LoVo (cell line): ENCODE measurements around the gene FHAD1.
"Not testable (repeated sequence)": the region's sequence is repeated elsewhere in the genome, so short reads cannot be mapped to it uniquely, and the experiment has no call there.

Experiments
- DNase-seq: peaks from one replicate; pipeline ENCODE4 v3.0.0-alpha.2; 2016; ENCODE audit warnings: low spot score

Gene FHAD1

DNA sequence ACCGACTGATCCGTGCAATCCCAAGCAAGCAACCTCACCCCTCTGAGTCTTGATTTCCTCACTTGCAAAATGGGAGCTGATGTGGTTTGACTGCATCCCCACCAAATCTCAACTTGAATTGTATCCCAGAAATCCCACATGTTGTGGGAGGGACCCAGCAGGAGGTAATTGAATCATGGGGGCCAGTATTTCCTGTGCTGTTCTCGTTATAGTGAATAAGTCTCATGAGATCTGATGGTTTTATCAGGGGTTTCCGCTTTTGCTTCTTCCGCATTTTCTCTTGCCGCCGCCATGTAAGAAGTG lies 58.4 kb downstream of the FHAD1 start:
- no peak for DNase-seq

DNA sequence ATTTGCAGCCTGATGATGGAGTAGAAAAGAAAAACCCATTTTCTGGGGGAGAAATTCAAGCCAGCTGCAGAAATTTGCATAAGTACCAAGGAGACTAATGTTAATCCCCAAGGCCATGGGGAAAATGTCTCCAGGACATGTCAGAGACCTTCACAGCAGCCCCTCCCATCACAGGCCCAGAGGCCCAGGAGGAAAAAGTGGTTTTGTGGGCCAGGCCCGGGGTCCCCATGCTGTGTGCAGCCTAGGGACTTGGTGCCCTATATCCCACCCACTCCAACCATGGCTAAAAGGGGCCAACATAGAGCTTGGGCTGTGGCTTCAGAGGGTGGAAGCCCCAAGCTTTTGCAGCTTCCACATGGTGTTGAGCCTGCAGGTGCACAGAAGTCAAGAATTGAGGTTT lies 59.3 kb downstream of the FHAD1 start:
- DNase-seq: not testable (repeated sequence)

GRCh38 chr1:15308135-15308534 lies 61.1 kb downstream of the FHAD1 start:
- peak; percentile 68 for DNase-seq

DNA sequence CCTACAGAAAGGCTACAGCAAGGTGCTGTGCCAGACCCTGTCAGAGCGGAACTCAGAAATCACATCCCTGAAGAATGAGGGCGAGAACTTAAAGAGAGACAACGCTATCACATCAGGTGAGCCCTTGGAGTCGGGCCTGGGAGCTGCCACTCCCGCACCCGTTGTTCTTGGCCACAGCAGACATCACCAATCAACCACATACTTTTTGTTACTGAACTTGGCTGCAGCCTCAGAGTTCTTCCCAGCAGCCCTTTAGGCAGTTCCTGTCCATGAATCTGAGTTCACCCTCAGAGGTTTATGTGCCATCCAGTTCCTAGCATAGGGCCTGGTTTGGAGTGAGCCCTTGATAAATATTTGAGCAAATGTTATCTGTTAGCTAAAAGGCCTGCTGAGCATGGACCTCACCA lies 61.6 kb downstream of the FHAD1 start:
- DNase-seq: peak; percentile 17

DNA sequence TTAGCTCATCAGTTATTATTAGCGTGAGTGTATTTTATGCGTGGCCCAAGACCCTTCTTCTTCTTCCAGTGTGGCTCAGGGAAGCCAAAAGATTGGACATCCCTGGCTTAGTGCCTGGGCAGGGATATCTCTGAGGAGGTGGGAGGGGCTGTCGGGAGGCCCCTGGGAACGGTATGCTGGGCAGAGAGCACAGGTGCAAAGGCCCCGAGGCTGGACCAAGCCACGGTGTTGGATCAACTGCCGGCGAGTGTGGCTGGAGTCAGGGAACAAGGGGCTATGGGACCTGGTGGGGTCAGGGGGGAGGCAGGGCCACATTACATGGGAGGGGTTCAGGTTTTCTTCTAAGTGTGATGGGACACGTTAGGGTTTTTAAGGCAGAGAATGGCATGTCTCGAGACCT lies 62.7 kb downstream of the FHAD1 start:
- DNase-seq: no peak

DNA sequence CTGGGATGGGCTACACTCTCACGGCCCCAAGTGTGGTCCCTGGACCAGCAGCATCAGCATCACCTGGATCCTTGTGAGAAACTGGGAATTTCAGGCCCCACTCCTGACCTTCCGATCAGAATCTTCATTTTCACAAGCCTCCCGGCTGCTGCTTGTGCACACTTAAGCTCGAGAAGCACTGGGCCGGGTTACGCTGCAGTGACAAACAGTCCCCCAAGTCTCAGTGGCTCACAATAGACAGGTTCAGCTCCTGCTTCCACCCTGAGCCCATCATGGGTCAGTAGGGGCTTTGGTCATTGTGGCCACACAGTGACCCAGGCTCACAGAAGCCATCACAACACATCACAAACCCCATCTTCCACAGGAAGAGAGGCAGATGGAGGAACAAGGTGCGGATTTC lies 63.5 kb downstream of the FHAD1 start:
- DNase-seq: no peak

- no peak for DNase-seq
Measured at GRCh38 chr1:15311122-15311822, 64.2 kb downstream of the FHAD1 start.

DNA sequence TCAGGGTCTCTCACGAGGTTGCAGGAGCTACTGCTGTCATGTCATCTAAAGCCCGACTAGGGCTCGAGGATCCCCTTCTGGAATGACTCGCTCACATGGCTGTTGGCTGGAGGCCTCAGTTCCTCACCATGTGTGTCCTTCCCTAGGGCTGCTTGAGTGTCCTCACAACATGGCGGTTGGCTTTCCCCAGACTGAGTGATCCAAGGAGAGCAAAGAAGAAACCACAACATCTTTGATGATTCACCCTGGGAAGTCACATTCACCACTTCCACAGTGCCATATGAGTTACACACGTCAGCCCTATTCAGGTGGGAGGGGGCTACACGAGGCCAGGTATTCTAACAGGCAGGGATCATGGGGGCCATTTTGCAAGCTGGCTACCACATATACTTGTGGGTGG lies 64.9 kb downstream of the FHAD1 start:
- no peak for DNase-seq

GRCh38 chr1:15312626-15313411 lies 65.8 kb downstream of the FHAD1 start:
- DNase-seq: no peak

- no peak for DNase-seq
Measured at GRCh38 chr1:15314328-15315281, 67.6 kb downstream of the FHAD1 start.

- DNase-seq: no peak
Measured at GRCh38 chr1:15315815-15316214, 68.8 kb downstream of the FHAD1 start.

GRCh38 chr1:15316510-15316909 lies 69.5 kb downstream of the FHAD1 start:
- no peak for DNase-seq

- DNase-seq: no peak
Measured at GRCh38 chr1:15320267-15320666, 73.2 kb downstream of the FHAD1 start.

- DNase-seq: no peak
Measured at GRCh38 chr1:15321601-15322000, 74.6 kb downstream of the FHAD1 start.

DNA sequence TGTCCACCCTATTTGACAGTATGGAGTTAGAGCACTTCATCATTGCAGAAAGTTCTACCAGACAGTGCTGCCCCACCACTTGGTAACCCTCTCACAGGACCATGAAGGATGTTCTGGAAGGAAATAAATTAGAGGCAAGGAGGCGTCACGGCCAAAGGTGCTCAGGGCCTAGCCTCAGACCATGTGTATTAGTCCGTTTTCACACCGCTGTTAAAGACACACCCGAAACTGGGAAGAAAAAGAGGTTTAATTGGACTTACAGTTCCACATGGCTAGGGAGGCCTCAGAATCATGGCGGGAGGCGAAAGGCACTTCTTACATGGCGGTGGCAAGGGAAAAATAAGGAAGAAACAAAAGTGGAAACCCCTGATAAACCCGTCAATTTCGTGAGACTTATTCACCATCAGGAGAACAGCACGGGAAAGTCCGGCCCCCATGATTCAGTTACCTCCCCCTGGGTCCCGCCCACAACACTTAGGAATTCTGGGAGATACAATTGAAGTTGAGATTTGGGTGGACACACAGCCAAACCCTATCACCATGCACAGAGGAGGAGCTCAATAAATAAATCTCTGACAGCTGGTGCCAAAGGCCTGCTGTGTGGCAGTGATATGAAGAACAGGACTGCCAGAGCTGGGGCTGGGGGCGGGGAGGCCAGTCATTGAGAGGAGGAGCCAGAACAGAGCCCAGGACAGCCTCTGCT lies 75.8 kb downstream of the FHAD1 start:
- DNase-seq: no peak

DNA sequence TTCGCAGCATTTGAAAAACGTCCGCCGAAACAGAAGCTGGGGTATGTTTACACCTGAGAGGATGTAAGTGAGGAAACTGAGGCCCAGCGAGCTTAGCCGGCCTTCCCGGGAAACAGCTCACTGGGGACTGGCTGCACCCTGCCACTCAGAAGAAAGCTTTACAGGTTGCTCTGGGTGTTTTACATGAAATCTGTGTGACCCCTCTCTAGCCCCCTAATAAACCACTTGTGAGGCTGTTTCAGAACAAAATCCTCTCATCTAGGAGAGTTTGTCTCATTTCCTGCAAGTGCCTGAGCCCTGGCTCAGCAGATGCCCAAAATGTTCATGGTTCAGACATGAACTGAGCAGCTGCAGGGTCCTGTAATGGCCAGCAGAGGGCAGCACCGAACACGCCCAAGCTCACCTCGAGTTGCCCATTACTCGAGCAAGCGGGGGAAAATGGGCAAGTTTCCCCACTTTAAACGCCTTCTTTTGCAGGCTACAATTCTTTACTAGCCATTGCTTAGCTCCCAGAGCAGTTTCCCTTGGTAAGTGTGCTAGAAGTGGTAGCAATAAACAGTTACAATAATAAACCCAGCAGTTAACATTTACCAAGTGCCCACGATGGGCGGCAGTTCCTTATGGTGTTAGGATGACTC lies 76.4 kb downstream of the FHAD1 start:
- peak; percentile 76 for DNase-seq

DNA sequence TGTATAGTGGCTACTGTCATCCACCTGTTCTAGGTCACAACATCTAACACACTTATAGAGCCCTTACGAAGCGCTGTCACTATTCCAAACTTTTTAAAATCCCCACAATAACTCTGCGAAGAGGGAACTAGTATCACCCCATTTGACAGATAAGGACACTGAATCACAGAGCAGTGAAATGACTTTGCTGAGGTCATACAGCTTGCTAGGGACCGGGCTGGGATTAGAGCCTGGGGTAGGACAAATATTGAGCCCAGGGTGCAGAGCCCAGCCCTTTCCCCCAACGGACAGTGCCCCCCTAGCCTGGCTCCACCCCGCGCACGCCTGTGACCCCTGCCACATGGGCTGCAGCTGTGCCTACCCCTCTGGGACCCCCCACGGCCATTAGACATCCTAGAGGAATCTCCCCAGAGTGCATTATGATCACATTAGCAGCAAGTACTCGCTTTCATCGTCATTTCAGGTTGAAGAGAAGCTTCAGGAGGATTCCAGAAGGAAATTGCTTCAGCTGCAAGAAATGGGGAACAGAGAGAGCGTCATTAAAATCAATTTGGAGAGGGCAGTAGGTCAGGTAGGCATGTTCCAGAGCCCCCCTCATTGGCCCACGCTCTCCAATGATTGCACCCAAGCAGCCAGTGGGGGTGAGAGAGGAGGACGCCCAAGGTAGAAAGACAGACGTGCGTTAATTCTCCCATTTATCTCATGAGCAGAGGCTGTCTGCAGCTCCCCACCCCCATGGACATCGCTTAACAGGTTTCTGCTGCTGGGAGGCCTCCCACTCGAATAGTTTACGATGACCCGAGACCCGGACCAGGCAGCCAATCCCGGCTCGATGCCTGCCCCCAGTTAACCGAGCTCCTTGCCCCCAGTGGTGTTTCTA lies 77.2 kb downstream of the FHAD1 start:
- no peak for DNase-seq

DNA sequence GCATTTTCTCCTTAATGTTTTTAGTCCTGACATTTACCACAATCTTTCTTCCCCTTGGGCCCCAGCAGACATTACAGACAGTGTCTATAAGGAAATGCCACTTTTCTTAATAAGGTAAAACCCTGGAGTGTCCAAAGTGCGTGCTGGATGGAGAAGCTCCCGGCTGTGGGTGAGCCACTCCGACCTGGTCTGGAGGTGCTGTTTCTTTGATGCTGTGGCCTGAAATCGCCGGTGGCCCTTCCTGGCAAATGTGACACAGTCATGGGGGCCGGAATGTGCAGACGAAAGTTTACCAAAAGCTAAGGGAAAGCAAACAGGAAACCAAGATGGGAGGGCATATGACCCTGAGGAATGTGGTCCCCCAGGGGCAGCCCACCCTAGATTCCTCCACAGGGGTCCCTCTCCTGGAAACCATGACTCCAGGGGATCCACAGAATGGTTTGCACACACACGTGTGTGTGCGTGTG lies 77.9 kb downstream of the FHAD1 start:
- no peak for DNase-seq

- DNase-seq: no peak
Measured at GRCh38 chr1:15325375-15326085, 78.5 kb downstream of the FHAD1 start.
